K562 (cell line): ENCODE results near the gene KRTAP3-3. TPM values are rescaled to one million over a fixed set of nuclear protein-coding genes. Genes with fewer than 3 reads are reported as not detected.

Experiments
- ATAC-seq: fragments of 200-7000 bp; cut with Tn5 transposase; 3 replicates; pipeline ENCODE4 v1.9.1; 2020; ENCODE audit warnings: moderate library complexity
- BruUV-seq: library from RNA; stranded (reverse); fragments of 400-500 nt; replicated peaks from 2 replicates; lab custom pipeline; 2021; lab: Mats Ljungman, UMichigan
- CTCF ChIA-PET: fragments of 300-600 bp; formaldehyde crosslinking; extraction: SDS; loops from one replicate; lab custom pipeline; 2021; ENCODE audit warnings: low intra/inter-chr PET ratio; lab: Yijun Ruan, JAX
- POLR2A ChIA-PET: fragments of 300-600, 350-650 bp; sonication (Branson Sonifier 250); formaldehyde crosslinking; extraction: SDS; loops from one replicate; lab custom pipeline; 2021; ENCODE audit warnings: antibody characterized with exemption, inconsistent platforms; lab: Yijun Ruan, JAX
- DNase-seq, 4 experiments: peaks; one replicate each; pipeline versions ENCODE4 v3.0.0 to v3.0.0-alpha.2; 2011 to 2018; ENCODE audit warnings: low spot score in 3 of 4, mixed read lengths in 3 of 4; ENCODE audit errors: extremely low read depth in 1 of 4
- FAIRE-seq: peaks from 2 replicates; lab custom pipeline; 2011; peaks lifted over from hg19 to GRCh38; lab: Jason Lieb, UNC
- H2AFZ ChIP-seq: 2 replicates; pipeline ENCODE4 v1.6.0; 2011; ENCODE audit warnings: low read depth, low read length, control low read depth, inconsistent platforms
- H3K27ac ChIP-seq: fragments of 200-600 bp; 3 replicates; pipeline ENCODE4 v1.8.0; 2011; ENCODE audit warnings: low read depth, mild to moderate bottlenecking, control low read depth, inconsistent platforms, low read length, moderate library complexity, mixed read lengths; ENCODE audit errors: extremely low read depth
- H3K27me3 ChIP-seq, 2 experiments: fragments of 300-600 bp in 1 of 2; 2 replicates in 1 of 2; 3 replicates in 1 of 2; pipeline versions ENCODE4 v1.6.0 to v1.8.0; 2011; ENCODE audit warnings: inconsistent platforms in 2 of 2, low read length in 2 of 2, mild to moderate bottlenecking in 1 of 2, mixed read lengths in 1 of 2, moderate library complexity in 1 of 2; ENCODE audit not compliant: control insufficient read depth in 2 of 2, insufficient read depth in 2 of 2
- H3K36me3 ChIP-seq: fragments of 300-600 bp; 3 replicates; pipeline ENCODE4 v1.8.0; 2011; ENCODE audit warnings: mild to moderate bottlenecking, low read length, inconsistent platforms; ENCODE audit not compliant: control insufficient read depth, insufficient read depth
- H3K4me1 ChIP-seq, 2 experiments: fragments of 200-600 bp in 1 of 2; replicated peaks in 1 of 2; 2 replicates in 1 of 2; 3 replicates in 1 of 2; pipeline versions ENCODE4 v1.5.1 to v1.8.0; 2011; ENCODE audit warnings: inconsistent platforms in 2 of 2, low read length in 2 of 2, mild to moderate bottlenecking in 1 of 2, mixed read lengths in 1 of 2, moderate library complexity in 1 of 2; ENCODE audit not compliant: control insufficient read depth in 2 of 2, insufficient read depth in 2 of 2
- H3K4me2 ChIP-seq: 2 replicates; pipeline ENCODE4 v1.6.1; 2011; ENCODE audit warnings: low read length, control low read depth, inconsistent platforms, mixed read lengths; ENCODE audit not compliant: insufficient read depth
- H3K4me3 ChIP-seq: fragments of 200-600 bp; sonication (generic), shearing (Covaris generic); 2 replicates; pipeline ENCODE4 v1.5.1; 2016; ENCODE audit warnings: control low read depth, inconsistent platforms
- H3K79me2 ChIP-seq: fragments of 200-600 bp; 3 replicates; pipeline ENCODE4 v1.8.0; 2011; ENCODE audit warnings: low read length, inconsistent platforms; ENCODE audit not compliant: control insufficient read depth, insufficient read depth
- H3K9ac ChIP-seq, 2 experiments: 2 replicates each; pipeline versions ENCODE4 v1.6.0 to v1.6.1; 2011; ENCODE audit warnings: low read depth in 2 of 2, low read length in 2 of 2, control low read depth in 1 of 2, inconsistent platforms in 1 of 2, mild to moderate bottlenecking in 1 of 2, mixed read lengths in 1 of 2; ENCODE audit not compliant: insufficient read depth in 1 of 2
- H3K9me1 ChIP-seq: one replicate; pipeline ENCODE4 v1.6.0; 2011; ENCODE audit warnings: inconsistent platforms, mild to moderate bottlenecking, low read length, moderate library complexity; ENCODE audit not compliant: control insufficient read depth, insufficient read depth
- H3K9me3 ChIP-seq: replicated peaks from 2 replicates; pipeline ENCODE4 v1.5.1; 2011; ENCODE audit warnings: low read depth, low read length, inconsistent platforms; ENCODE audit not compliant: control insufficient read depth, insufficient read depth
- H4K20me1 ChIP-seq: replicated peaks from 2 replicates; pipeline ENCODE4 v1.6.1; 2011; ENCODE audit warnings: low read length, inconsistent platforms, mixed read lengths; ENCODE audit not compliant: control insufficient read depth, insufficient read depth
- CBX1 ChIP-seq: sonication (generic); IDR thresholded peaks from 2 replicates; pipeline ENCODE4 v1.6.1; 2016; ENCODE audit warnings: antibody characterized with exemption, low read depth, mild to moderate bottlenecking
- CREM ChIP-seq: IDR thresholded peaks from 2 replicates; pipeline ENCODE4 v1.6.1; 2014; ENCODE audit warnings: antibody characterized with exemption, low read depth
- ESRRB ChIP-seq: fragments of 250-450 bp; sonication (Bioruptor Pico); IDR thresholded peaks from 2 replicates; pipeline ENCODE4 v1.5.0; 2020; ENCODE audit warnings: mild to moderate bottlenecking, moderate library complexity, borderline replicate concordance
- HMGXB4 ChIP-seq: sonication (generic); formaldehyde crosslinking; IDR thresholded peaks from 2 replicates; pipeline ENCODE4 v1.8.1; 2023; ENCODE audit warnings: mild to moderate bottlenecking, missing genetic modification reagents
- IRF9 ChIP-seq: fragments of 450-650 bp; IDR thresholded peaks from 2 replicates; pipeline ENCODE4 v1.6.1; 2016; ENCODE audit warnings: missing biosample characterization, missing genetic modification characterization
- KAT8 ChIP-seq: fragments of 450-650 bp; IDR thresholded peaks from 2 replicates; pipeline ENCODE4 v1.6.1; 2016; ENCODE audit warnings: low read depth, mild to moderate bottlenecking
- MED1 ChIP-seq: sonication (generic); formaldehyde crosslinking; IDR thresholded peaks from 2 replicates; pipeline ENCODE4 v1.8.1; 2023; ENCODE audit warnings: missing genetic modification reagents, borderline replicate concordance
- NBN ChIP-seq: fragments of 450-650 bp; IDR thresholded peaks from 2 replicates; pipeline ENCODE4 v1.6.1; 2016; ENCODE audit warnings: low read depth, mild to moderate bottlenecking
- NCOA4 ChIP-seq: fragments of 450-650 bp; IDR thresholded peaks from 2 replicates; pipeline ENCODE4 v1.6.1; 2018; ENCODE audit warnings: mild to moderate bottlenecking; ENCODE audit not compliant: partially characterized antibody
- TEAD2 ChIP-seq: fragments of 450-650 bp; IDR thresholded peaks from 2 replicates; pipeline ENCODE4 v1.6.1; 2016; ENCODE audit warnings: missing genetic modification characterization, control low read depth, missing compliant biosample characterization
- ZBTB26 ChIP-seq: fragments of 450-650 bp; formaldehyde crosslinking; IDR thresholded peaks from 2 replicates; pipeline ENCODE4 v1.4.0; 2022; ENCODE audit warnings: missing genetic modification characterization
- ZNF217 ChIP-seq: sonication (generic); formaldehyde crosslinking; IDR thresholded peaks from 2 replicates; pipeline ENCODE4 v1.8.0; 2022; ENCODE audit warnings: mild to moderate bottlenecking, missing genetic modification reagents
- ZNF316 ChIP-seq: fragments of 450-650 bp; IDR thresholded peaks from 2 replicates; pipeline ENCODE4 v1.6.1; 2016
- ZNF79 ChIP-seq: fragments of 250-450 bp; sonication (Bioruptor Pico); IDR thresholded peaks from 2 replicates; pipeline ENCODE4 v1.4.0; 2020; ENCODE audit warnings: low read depth, mild to moderate bottlenecking, moderate library complexity
- WGBS: fragments of 100-300 bp; shearing (Covaris generic); methylation state at CpG from one replicate; pipeline ENCODE4 v1.1.6; 2016; ENCODE audit warnings: low coverage, mixed read lengths; ENCODE audit not compliant: insufficient coverage; ENCODE audit errors: missing lambda C conversion rate; 5-methylcytosine and 5-hydroxymethylcytosine counted together
- in situ Hi-C: fragments of 300-500 bp; cut with MboI; formaldehyde crosslinking; loops from 4 replicates; pipeline ENCODE4 v1.15.0; 2018; ENCODE audit warnings: inconsistent platforms, mixed read lengths
- intact Hi-C: fragments of 100-400 bp; cut with micrococcal nuclease; formaldehyde crosslinking; loops from 2 replicates; pipeline ENCODE4 v1.14.2; 2022
- polyA plus RNA-seq, 8 experiments: library from polyadenylated mRNA; depleted of rRNA in 4 of 8; stranded (reverse) in 5 of 8; unstranded in 3 of 8; fragments of >200 nt; fragmentation: Nextera tagmentation in 2 of 8; fragmentation: Illumina TruSeq in 1 of 8; extraction: Ambion mirVana in 2 of 8; extraction: Trizol in 1 of 8; gene quantifications; 2 replicates each; pipeline versions ENCODE4 v1.2.1 to v1.2.3, GENCODE V29; 2011 to 2014; ENCODE audit warnings: inconsistent platforms in 1 of 8, missing spikeins in 1 of 8
- total RNA-seq, 7 experiments: library from RNA; depleted of rRNA in 6 of 7; stranded (reverse); fragments of >200 nt in 6 of 7; fragmentation: Illumina TruSeq in 2 of 7; extraction: Trizol in 2 of 7; gene quantifications; 2 replicates each; pipeline versions ENCODE4 v1.2.1 to v1.2.3, GENCODE V29; 2011 to 2021; ENCODE audit warnings: low replicate concordance in 1 of 7

The KRTAP3-3 gene
- total and polyA plus RNA-seq, 9 of the 15 experiments (the other 6 are each of a cell fraction or from before 2014, with no cell fraction given): not detected

GRCh38 chr17:40962059-40962561 is 31.9 kb downstream of the KRTAP3-3 start:
- no peak overlapping the region for H3K4me2 ChIP-seq
- no peaks in the 10 kb centered on the region for H3K79me2 ChIP-seq
- BruUV-seq: no TSS peak
- ChIA-PET CTCF (no interaction called here), POLR2A (no interaction called here)
- TF ChIP-seq CBX1 (no peak), ZNF316 (peak; percentile 31)
- no peak for ATAC-seq
- intact Hi-C loops (no loop called here), in situ Hi-C loops (no loop called here)
- no peak overlapping the region for H3K9ac ChIP-seq
- no peaks in the 10 kb centered on the region for H3K9me1 ChIP-seq
- WGBS: 0% methylated on average over 4 of the region's 4 CpGs
- no peak overlapping the region for H2AFZ ChIP-seq
- FAIRE-seq: no peak
- DNase-seq: no peak
- peaks cover 0 to 6% of the 10 kb centered on the region in 2 experiments; a peak in 3 of 5 replicates for H3K27me3 ChIP-seq
- no peak overlapping the region for H3K27ac ChIP-seq
- no peaks in the 10 kb centered on the region for H3K36me3 ChIP-seq
- H3K9me3 ChIP-seq: no peaks in the 10 kb centered on the region
- H3K4me1 ChIP-seq: no peaks in the 10 kb centered on the region
- no peak overlapping the region for H3K4me3 ChIP-seq
- no peaks in the 10 kb centered on the region for H4K20me1 ChIP-seq

- no peak overlapping the region for H3K4me2 ChIP-seq
- ChIA-PET CTCF (no interaction called here), POLR2A (no interaction called here)
- H3K36me3 ChIP-seq: no peaks in the 10 kb centered on the region
- H3K4me1 ChIP-seq: no peaks in the 10 kb centered on the region
- no peak overlapping the region for H3K4me3 ChIP-seq
- no peak overlapping the region for H3K9ac ChIP-seq
- BruUV-seq: no TSS peak
- intact Hi-C loops: no loop called here
- FAIRE-seq: no peak
- WGBS: 0% methylated on average over 1 of the region's 1 CpG
- no peaks in the 10 kb centered on the region for H3K9me3 ChIP-seq
- no peaks in the 10 kb centered on the region for H4K20me1 ChIP-seq
- in situ Hi-C loops: no loop called here
- H3K27me3 ChIP-seq: peaks cover 0 to 6% of the 10 kb centered on the region in 2 experiments; a peak in 3 of 5 replicates
- H2AFZ ChIP-seq: no peak overlapping the region
- H3K79me2 ChIP-seq: no peaks in the 10 kb centered on the region
- H3K9me1 ChIP-seq: no peaks in the 10 kb centered on the region
- no peak overlapping the region for H3K27ac ChIP-seq
- ATAC-seq: no peak
- DNase-seq: no peak
- TF ChIP-seq IRF9 (tag): no peak
- no peak for TF ChIP-seq ESRRB (CRISPR knock-in tag)
- TF ChIP-seq NBN: no peak
- TF ChIP-seq ZNF79 (CRISPR knock-in tag): no peak
- no peak for TF ChIP-seq CREM
- no peak for TF ChIP-seq TEAD2 (tag)
- TF ChIP-seq ZNF217 (CRISPR knock-in tag): no peak
- no peak for TF ChIP-seq MED1 (CRISPR knock-in tag)
- TF ChIP-seq NCOA4: no peak
- TF ChIP-seq ZBTB26: no peak
- no peak for TF ChIP-seq HMGXB4 (CRISPR knock-in tag)
- no peak for TF ChIP-seq KAT8
These were observed 32.4 kb downstream of the KRTAP3-3 start for GRCh38 chr17:40961591-40961990.
